Dedifferentiated amniotic fluid mesenchymal stem cell (primary cell): ENCODE measurements around the gene SLCO2A1.

Experiments used
- DNase-seq: peaks from one replicate; pipeline ENCODE4 v3.0.0-alpha.2; 2016; ENCODE audit errors: extremely low spot score

SLCO2A1 gene

DNA sequence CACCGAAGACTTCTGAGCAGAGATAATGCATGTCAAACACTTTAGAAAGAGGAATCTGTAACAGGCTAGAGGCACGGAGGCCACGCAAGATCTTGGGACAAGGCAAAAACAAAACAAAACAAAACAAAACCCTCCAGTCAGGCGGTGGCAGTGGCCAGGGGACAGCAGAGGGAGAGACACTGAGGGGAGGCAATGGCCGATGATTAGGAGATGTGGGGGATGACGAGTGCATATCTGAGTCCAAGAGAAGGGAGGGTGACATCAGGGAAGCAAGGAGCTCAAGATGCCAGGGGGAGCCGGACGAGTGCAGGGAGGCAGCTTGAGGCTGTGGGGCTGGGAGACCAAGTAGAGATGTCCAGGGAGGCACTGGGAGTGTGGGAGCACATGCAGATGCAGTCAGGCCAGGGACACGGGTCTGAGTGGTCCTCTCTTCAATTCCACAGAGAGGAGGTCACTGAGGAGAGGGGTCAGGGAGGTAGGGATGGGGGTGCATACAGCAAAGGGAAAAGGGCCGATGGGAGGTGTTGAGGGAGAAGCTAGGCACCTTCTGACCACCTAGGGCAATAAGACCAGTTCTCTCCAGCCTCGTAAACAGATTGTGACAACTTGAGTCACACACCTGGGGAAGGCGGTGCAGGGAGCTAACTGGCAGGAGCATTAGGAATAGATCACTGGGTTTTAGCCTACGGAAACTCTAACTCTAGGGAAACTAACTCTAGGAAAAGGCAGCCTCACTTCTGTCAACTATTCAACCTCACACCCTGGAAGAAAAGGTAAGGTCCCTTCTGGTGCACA lies 29.6 kb downstream of the SLCO2A1 start:
- no peak for DNase-seq

DNA sequence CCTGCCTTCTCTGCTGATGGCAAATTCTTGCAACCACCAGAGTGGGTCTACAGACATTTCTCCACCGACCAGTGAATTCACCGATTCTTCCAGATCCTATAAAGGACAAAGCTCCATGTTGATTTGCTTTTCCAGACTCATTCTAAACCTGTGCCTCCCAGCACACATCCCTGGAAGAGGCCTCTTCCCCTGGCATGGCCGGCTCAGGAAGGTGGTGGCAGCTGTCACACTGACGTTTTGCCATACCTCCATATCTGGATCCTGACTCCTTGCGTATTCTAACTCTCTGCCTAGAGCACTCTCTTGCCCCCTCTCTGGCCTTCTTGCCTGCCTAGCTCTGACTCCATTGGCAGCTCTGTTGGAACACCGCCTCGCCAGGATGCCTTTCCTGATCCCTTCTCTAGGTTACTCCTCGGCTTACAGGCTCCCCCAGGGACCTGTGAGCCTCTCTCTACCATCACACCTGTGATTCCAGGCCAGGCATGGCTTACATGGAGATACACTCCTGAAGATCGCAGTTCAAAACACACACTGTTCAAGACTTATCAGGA lies 31.0 kb downstream of the SLCO2A1 start:
- DNase-seq = no peak

GRCh38 chr3:133997871-133998635 lies 31.7 kb downstream of the SLCO2A1 start:
- DNase-seq = no peak

GRCh38 chr3:133996996-133997395 lies 32.7 kb downstream of the SLCO2A1 start:
- DNase-seq = no peak

DNA sequence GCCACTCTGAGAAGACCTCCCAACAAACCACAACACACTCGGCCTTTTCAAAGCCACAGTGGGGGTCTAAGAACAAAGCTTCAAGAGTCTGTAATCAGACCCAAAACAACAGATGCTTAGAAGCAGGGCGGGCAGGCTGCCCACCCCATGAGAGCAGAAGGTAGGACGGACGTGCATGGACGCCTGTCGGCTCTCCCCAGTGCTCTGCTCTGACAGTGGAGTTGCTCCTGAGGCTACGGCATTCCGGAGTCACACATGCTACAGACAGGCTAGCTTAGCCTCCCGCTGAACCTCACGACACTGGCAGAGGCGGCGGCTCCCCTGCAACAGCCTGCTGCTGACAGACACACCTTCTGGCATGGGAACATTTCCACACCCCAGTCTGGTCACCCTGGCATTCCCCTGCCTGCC lies 33.5 kb downstream of the SLCO2A1 start:
- DNase-seq = no peak

DNA sequence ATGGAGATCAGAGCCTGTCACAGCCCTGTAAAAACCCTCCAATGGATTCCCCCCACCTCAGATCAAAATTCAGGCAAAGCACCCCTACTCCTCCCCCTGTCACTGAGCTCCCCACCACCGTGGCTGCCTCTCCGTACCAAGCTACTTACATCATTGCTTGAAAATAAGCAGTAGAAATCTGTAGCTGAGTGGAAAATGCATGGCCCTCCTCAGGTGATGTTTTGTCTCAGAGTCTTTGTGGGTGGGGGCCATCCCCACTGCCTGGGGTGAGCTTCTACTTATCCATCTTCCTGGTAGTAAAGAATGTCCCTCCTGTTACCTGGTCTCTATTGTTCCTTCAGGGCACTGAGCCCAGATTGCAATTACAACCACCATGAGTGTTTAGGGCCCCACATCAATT lies 34.5 kb downstream of the SLCO2A1 start:
- DNase-seq = no peak

GRCh38 chr3:133994166-133994890 lies 35.4 kb downstream of the SLCO2A1 start:
- DNase-seq = no peak

GRCh38 chr3:133992951-133993620 lies 36.6 kb downstream of the SLCO2A1 start:
- DNase-seq = no peak

DNA sequence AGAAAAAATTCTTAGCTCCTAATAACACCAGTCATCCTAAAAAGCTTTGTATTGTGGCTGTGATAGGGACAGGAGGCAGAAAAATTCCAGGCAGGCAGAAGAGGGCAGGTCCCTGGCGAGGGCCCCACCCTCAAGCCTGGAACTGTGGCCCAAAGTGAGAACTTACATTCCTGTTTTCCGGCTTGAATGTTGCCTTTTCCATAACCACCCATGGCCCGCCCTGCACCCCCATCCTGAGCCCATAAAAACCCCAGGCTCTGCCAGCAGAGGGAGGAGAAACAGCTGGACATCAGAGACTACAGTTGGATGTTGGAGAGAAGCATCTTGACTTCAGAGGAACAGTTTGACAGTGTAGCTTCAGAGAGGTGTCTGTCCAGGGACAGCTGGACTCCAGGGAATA lies 37.3 kb downstream of the SLCO2A1 start:
- no peak for DNase-seq

GRCh38 chr3:133991637-133992036 lies 38.1 kb downstream of the SLCO2A1 start:
- DNase-seq = no peak

DNA sequence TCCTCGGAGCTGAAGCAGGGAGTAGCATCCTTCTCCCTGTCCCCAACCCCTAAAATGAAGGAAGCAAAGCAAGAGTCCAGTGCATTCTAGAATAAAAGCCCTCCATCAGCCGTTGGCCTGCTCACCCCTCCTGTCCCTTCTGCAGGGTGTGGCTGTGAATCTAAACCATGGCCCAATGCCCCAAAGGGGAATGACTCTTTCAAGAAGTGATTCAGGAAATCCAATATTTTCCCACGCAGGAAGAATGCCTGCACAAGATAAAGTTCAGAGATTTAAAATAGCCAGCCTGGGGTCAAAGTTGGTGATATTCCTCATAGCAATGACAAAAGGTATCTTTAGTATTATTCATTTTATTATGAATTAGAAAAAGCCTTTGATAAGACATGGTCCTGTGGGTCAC lies 38.5 kb downstream of the SLCO2A1 start:
- no peak for DNase-seq

GRCh38 chr3:133989936-133990702 lies 39.6 kb downstream of the SLCO2A1 start:
- DNase-seq = no peak

- DNase-seq = no peak
Observed at GRCh38 chr3:133988631-133989161, 41.0 kb downstream of the SLCO2A1 start.

- no peak for DNase-seq
Observed at GRCh38 chr3:133987948-133988484, 41.7 kb downstream of the SLCO2A1 start.

GRCh38 chr3:133987136-133987535 lies 42.6 kb downstream of the SLCO2A1 start:
- no peak for DNase-seq

GRCh38 chr3:133986311-133986710 lies 43.4 kb downstream of the SLCO2A1 start:
- no peak for DNase-seq

DNA sequence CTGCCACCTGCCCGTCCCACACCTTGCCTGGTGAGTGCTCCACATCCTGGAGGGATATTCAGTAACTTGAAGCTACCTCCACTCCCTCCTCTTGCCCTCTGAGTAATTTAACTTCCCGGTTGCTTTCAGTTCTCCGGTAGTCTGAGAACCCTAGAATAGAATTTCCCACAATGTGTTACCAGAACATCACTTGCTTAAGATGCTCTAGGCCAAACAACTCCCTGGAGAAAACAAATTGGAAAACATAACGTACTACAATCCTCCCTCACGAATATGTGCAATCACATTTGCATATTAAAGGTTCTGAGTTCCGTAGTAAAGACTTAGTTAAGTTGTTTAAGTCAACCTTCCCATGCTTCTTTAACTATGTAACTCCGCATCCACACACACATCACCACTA lies 44.8 kb downstream of the SLCO2A1 start:
- DNase-seq = no peak

GRCh38 chr3:133983576-133984560 lies 45.9 kb downstream of the SLCO2A1 start:
- DNase-seq = no peak

DNA sequence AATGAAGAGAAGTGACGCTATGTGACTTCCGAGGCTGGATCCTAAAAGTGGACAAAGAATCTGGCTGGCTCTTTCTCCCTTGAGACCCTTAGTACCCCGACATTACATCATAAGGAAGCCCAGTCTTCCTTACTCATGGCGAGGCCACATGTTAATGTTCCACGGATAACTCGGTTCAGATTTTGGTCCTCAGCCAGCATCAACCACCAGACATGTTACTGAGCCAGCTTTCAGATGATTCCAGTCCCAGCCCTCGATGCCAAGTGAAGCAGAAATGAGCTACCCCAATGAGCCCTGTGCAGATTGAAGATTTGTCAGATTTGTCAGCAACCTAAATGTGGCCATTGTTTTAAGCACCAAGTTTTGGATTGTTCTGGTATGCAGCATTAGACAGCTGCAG lies 46.6 kb downstream of the SLCO2A1 start:
- no peak for DNase-seq
